HG02678 (cell line): Measurements from ENCODE around the gene DPYD.

Source experiments
- ATAC-seq: cut with Tn5 transposase; IDR thresholded peaks from one replicate; pipeline ENCODE4 v1.9.1; 2021; ENCODE audit warnings: mild to moderate bottlenecking, moderate library complexity; ENCODE audit not compliant: unreplicated experiment

Gene DPYD

GRCh38 chr1:97314685-97315084, 606.1 kb downstream of the DPYD start:
- ATAC-seq: no peak

DNA sequence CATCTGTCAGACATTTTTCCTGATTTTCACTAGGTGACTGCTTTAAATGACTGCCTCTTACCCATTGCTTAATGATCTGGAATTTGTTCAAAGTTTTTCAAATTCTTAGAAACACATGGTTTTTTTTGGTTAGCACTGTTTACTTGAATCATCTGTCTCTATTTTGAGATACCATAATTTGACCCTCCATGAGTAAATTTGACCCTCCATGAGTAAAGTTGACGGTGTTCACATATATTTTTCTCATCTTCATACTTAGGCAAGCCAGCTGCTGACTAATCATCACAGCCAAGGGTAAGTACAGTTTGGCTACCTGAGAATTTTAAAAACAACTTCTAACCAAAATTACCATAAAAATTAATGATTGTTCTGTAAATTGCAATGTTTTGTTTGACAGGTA, 612.7 kb downstream of the DPYD start:
- ATAC-seq: no peak

- ATAC-seq: no peak
These were observed 613.3 kb downstream of the DPYD start for GRCh38 chr1:97307568-97307967.

DNA sequence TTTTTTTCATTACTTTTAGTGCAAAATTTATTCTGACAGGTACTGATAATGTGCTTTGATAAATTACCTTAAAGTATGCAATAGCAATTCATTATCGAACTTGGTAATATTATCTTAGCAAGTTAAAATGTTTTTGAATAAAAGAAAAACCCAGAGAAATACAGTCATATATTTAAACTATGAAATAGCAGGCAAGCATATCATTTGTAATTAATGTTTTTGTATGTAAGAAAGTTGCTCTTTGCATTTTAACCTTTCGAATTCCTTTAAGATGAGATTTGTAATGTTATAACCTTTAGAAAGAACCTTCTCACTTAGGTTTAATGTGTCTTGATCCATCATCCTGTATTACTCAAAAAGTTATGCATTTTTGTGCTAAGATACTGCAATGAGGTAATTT, 613.7 kb downstream of the DPYD start:
- ATAC-seq: no peak

- no peak for ATAC-seq
These were observed 614.3 kb downstream of the DPYD start for GRCh38 chr1:97306504-97306903.

GRCh38 chr1:97304366-97304765, 616.5 kb downstream of the DPYD start:
- no peak for ATAC-seq

- no peak for ATAC-seq
These were observed 621.9 kb downstream of the DPYD start for GRCh38 chr1:97298966-97299365.

DNA sequence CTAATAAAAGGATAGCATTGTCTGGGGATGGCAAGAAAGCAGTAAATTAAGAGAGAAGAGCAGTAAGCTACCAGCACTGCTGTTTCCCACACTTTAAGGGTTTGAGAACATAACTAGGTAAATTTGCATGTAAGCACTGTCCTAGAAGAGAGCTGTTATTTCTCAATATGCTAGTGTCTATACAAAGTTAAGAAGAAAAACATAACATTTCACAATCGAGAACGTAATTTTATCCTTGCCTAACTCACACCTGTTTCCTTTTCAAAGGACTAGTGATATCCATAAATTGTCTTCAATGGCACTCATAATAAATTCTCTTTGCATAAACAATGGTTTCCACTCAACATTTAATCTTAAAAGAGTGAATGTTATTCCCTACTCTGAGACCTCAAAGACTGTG, 623.2 kb downstream of the DPYD start:
- ATAC-seq: no peak

DNA sequence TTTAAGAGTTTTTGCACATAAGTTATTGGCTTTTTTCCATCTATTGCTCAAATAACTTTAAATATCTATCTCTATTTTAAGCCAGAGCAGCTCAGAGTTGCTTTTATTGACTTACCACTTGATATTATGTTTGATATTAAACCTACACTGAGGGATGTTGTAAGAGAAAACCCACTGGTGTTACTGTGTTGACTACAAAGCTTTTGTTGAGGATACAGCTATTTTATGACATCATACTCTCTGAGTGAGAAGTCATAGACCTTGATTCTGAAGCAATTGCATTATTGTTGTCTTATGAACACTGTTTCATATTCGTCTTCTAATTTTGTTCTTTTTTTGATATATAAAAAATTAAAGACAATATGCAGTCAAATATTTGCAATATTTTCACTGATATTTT, 638.9 kb downstream of the DPYD start:
- no peak for ATAC-seq

GRCh38 chr1:97277891-97278654, 642.8 kb downstream of the DPYD start:
- ATAC-seq: no peak

DNA sequence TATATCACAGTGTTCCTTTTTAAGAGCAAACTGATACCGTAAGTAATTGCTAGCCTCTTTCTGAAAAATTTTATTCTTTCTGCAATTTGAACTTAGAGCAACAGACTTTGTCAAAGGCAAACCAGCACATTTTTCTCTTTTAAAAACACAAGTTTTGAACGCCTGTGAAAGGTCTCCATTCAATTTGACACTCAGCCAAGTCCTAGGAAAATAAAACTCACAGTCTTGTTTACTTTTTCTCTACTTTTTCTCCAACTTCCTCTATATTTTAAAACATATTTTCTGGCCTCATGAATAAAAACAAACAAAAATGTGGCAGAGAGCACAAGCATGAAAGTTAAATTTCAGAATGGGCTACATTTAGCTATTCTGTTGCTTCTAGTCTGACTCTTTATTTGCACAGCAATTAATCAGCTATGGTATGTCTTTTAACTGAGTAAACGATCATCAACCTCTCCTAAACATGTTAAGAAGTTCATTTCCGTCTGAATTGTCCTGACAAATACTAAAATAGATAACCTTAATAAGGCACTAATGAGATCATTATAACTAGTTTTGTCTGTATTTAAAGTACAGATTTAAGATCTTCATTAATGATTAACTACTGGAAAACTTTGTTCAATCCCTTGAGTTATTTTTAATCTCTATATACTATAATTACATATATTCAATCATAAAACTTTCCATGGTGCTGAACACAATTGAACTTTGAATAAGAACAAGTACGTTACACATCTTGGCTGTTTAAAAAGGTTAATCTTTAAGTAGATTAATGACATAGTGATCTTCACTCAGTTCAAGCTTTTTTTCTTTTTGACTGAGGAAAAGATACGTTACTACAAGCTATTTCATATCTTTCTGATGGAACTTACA, 648.7 kb downstream of the DPYD start:
- ATAC-seq: no peak

DNA sequence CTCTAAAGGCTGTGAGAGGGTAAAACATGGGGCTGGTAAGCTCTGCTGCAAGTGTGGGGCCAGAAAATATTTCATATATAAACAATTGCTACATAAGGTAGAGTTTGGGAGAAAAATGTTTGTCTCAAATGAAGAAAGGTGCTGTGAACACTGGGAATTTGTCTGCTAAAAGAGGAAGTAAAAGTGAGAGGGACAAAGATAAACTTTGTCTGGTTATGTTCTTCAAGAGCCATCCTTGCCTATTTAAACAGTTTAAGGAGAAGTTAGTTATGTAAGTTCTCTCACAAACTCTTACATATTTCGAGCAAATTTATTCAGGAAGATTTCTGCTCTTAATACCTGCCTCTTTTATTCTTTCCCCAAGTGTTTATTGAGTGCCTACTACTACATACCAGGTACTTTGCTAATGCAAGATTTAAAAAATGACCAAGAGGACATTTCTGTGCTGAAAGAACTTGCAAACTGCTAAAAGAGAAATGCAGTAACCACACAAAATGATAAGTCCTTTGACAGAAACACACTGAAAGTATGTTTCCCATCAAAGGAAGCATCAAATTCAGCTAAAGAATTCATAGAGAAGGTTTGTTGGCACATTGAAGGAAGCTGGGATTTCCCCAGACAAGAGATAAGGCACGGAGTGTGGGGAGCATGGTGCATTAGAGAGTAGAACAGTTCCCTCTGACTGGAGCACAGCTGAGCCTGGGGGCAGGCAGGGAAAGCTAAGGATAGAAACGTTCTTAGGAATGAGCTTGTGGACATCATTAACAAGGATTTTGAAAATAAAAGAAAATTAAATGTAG, 650.1 kb downstream of the DPYD start:
- ATAC-seq: no peak

DNA sequence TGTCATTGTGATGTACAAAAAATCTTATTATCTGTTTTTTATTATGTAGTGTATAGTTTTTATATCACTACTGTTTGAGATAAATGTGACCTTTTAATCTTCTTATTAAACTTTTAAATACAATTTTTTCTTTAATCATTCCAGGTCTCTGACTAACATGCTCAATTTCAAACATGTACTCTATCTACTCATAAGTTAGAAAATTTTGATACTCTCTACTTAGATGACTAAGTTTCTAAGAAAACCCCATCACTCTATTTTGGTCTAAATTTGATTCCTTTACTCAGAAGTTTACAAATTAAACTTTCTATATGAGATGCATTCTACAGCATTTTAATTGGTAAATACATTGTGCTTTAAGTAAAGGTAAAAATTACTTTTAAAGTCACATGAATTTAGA, 655.2 kb downstream of the DPYD start:
- no peak for ATAC-seq

DNA sequence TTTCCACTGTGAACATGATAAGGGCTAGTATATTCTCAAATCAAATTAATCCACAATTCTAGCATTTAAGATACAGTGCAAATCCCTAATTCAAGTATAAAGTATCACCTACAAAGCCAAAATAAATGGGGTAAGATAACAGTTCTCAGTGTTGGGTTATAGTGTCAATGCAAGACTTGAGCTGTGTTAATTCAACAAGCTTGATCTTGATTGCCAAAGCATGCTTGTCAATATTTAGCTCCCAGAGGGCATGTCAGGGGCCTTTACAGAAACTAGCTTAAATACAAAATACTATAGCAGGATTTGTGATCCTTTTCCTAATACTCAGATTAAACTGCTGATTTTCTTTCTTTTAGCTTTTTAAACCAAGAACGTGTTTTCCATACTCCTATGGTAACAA, 658.0 kb downstream of the DPYD start:
- no peak for ATAC-seq

- ATAC-seq: no peak
These were observed 662.2 kb downstream of the DPYD start for GRCh38 chr1:97258597-97258996.

DNA sequence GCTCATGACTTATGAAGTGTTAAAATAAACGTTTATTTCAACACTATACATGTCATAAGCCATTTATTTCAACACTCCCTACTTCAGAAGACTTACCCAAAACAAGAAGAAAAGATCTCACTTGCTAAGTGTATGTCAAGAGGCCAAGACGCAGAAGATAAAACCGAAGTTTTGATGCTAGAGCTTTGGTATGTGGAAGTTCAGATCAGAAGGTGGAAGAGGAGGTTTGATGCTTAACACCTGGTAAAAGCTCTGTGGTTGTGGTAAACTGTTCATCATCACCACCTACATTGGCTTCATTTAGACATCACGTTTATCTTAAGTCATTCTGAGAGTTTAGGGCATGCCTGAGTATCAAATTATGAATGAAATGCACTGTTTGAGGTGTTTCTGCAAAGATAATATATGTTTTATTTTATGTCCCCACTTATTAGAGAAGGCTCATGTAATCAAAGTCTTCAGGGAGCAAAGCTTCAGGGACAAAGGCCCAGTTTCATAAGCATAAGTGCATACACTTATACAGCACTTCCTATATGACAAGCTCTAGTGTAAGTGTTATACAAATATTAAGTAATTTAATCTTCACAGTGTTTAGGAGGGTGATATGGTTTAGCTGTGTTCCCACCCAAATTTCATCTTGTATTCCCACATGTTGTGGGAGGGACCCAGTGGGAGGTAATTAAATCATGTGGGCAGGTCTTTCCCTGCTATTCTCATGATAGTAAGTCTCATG, 665.9 kb downstream of the DPYD start:
- ATAC-seq: no peak

DNA sequence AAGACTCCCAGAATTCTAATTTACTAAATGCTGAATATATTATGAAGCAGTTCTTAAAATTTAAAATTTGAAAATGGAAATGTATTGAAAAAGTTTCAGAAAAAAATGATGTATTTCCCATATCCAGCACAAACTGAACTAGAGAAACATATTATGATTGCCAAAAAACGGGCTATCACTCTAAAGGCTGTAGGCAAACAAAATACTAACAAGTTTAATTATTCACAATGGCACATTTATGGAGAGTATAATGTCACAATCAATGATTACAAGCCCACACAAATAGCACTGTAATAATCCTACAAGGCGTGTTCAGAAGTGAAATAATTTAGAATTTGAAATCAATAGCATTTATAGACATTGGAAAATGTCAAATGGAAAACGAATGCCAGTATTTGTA, 667.9 kb downstream of the DPYD start:
- ATAC-seq: no peak

DNA sequence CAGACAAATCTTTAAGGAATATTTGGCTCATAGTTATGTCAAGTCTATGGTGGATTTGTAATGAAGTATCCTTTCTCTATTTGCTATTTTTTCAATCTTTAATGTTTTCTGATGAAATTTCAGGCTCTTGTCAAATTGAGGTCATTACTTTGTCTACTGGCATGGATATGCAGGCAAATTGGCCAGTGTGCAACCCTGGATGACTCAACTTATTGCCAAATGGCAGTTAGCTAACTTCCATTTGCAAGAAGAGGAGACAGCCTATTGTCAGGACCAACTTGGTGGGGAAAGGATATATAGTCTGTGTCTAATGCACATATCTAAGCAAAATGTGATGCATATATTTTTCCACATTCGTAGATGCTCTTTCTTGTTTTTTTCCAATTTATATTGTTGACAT, 668.8 kb downstream of the DPYD start:
- no peak for ATAC-seq

DNA sequence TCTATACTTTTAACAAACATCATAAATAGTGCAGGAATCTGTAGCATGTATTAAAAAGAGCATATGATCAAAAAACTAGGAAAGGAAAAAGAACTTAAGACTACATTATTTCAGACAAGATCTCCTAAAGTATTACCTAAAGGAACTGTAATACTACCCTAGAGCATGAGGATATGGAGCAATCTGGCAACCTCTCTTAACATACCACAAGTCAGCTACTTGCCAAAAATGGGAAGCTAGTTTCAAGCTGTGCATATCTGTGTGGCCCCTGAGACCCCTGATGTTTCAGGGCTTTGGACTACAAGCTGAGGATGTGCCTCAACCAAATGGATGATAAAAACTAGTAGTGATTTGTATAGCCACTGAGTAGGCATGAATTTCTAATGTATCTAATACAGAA, 673.6 kb downstream of the DPYD start:
- ATAC-seq: no peak

- no peak for ATAC-seq
These were observed 675.2 kb downstream of the DPYD start for GRCh38 chr1:97245682-97246081.

DNA sequence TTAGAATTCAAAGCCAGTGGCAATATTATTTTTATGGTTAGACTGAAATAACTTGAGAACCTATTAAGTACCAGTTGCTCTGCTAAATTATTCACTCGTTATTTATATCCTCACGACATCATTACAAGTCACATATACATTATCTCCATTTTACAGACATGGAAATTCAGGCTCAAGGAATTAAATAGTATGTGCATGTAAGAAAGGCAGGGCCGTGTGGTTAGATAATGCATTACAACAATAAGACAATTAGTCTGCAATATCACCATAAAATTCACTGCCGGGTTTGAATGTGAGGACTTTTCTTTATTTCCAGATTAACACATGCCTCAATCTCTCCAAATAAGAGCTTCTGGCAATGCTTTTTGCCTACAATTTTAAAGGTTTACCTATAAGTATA, 675.8 kb downstream of the DPYD start:
- no peak for ATAC-seq
